HEK293 (cell line): Measurements from ENCODE around the gene CTBP2.

Source experiments
- CTCF ChIA-PET: fragments of 350-600 bp; formaldehyde crosslinking; extraction: SDS; loops from one replicate; lab custom pipeline; 2021; ENCODE audit warnings: antibody characterized with exemption; lab: Yijun Ruan, JAX
- POLR2A ChIA-PET: fragments of 300-600 bp; formaldehyde crosslinking; extraction: SDS; loops from one replicate; lab custom pipeline; 2020; ENCODE audit warnings: antibody characterized with exemption, inconsistent platforms; lab: Yijun Ruan, JAX
- H3K27ac ChIP-seq: fragments of 200-500 bp; sonication (Bioruptor generic); 2 replicates; pipeline ENCODE4 v1.5.1; 2014; ENCODE audit warnings: low read depth, low read length, control low read depth, inconsistent platforms; ENCODE audit errors: extremely low read depth
- H3K36me3 ChIP-seq, 2 experiments: fragments of 200-500 bp in 1 of 2; sonication (Bioruptor generic) in 1 of 2; 1 replicate in 1 of 2; 2 replicates in 1 of 2; pipeline ENCODE4 v1.5.1; 2014 to 2017; ENCODE audit warnings: inconsistent platforms in 2 of 2, low read length in 2 of 2; ENCODE audit not compliant: control insufficient read depth in 2 of 2, insufficient read depth in 1 of 2
- H3K4me1 ChIP-seq: fragments of 200-500 bp; sonication (Bioruptor generic); 2 replicates; pipeline ENCODE4 v1.5.1; 2014; ENCODE audit warnings: mild to moderate bottlenecking, low read length, inconsistent platforms; ENCODE audit not compliant: control insufficient read depth, insufficient read depth
- H3K4me3 ChIP-seq: 2 replicates; pipeline ENCODE4 v1.5.1; 2011; ENCODE audit warnings: low read depth, mild to moderate bottlenecking, control low read depth, low read length, moderate library complexity
- H3K9me3 ChIP-seq: fragments of 200-500 bp; sonication (Bioruptor generic); 2 replicates; pipeline ENCODE4 v1.5.1; 2014; ENCODE audit warnings: low read depth, low read length, inconsistent platforms; ENCODE audit not compliant: control insufficient read depth, insufficient read depth
- HOXD13 ChIP-seq: sonication (generic); formaldehyde crosslinking; IDR thresholded peaks from 2 replicates; pipeline ENCODE4 v1.8.0; 2022; ENCODE audit warnings: missing genetic modification reagents, borderline replicate concordance
- ZNF10 ChIP-seq: fragments of 450-650 bp; formaldehyde crosslinking; IDR thresholded peaks from 2 replicates; pipeline ENCODE4 v1.5.1; 2017; ENCODE audit warnings: missing biosample characterization, missing genetic modification characterization
- ZNF133 ChIP-seq: fragments of 450-650 bp; formaldehyde crosslinking; IDR thresholded peaks from 2 replicates; pipeline ENCODE4 v1.5.1; 2016; ENCODE audit warnings: missing biosample characterization, missing genetic modification characterization
- ZNF138 ChIP-seq: fragments of 450-650 bp; formaldehyde crosslinking; IDR thresholded peaks from 2 replicates; pipeline ENCODE4 v1.5.1; 2016; ENCODE audit warnings: missing biosample characterization, missing genetic modification characterization, borderline replicate concordance
- ZNF19 ChIP-seq: fragments of 450-650 bp; formaldehyde crosslinking; IDR thresholded peaks from 2 replicates; pipeline ENCODE4; 2016; ENCODE audit warnings: missing biosample characterization, missing genetic modification characterization, low read depth
- ZNF341 ChIP-seq: fragments of 450-650 bp; formaldehyde crosslinking; IDR thresholded peaks from 2 replicates; pipeline ENCODE4; 2016; ENCODE audit warnings: low read depth, missing biosample characterization, missing genetic modification characterization
- ZNF514 ChIP-seq: fragments of 450-650 bp; formaldehyde crosslinking; IDR thresholded peaks from 2 replicates; pipeline ENCODE4 v1.5.1; 2016; ENCODE audit warnings: missing biosample characterization, missing genetic modification characterization
- ZNF544 ChIP-seq: fragments of 450-650 bp; formaldehyde crosslinking; IDR thresholded peaks from 2 replicates; pipeline ENCODE4 v1.5.0; 2017; ENCODE audit warnings: missing biosample characterization, missing genetic modification characterization
- ZNF571 ChIP-seq: fragments of 450-650 bp; formaldehyde crosslinking; IDR thresholded peaks from 2 replicates; pipeline ENCODE4 v1.5.0; 2017; ENCODE audit warnings: missing biosample characterization, missing genetic modification characterization
- ZNF664 ChIP-seq: fragments of 450-650 bp; formaldehyde crosslinking; IDR thresholded peaks from 2 replicates; pipeline ENCODE4 v1.5.1; 2016; ENCODE audit warnings: missing biosample characterization, missing genetic modification characterization
- ZNF777 ChIP-seq: fragments of 450-650 bp; formaldehyde crosslinking; IDR thresholded peaks from 2 replicates; pipeline ENCODE4 v1.5.1; 2017; ENCODE audit warnings: missing biosample characterization, missing genetic modification characterization, borderline replicate concordance
- ZSCAN30 ChIP-seq: fragments of 450-650 bp; IDR thresholded peaks from 2 replicates; pipeline ENCODE4 v1.5.1; 2018; ENCODE audit warnings: missing biosample characterization, mild to moderate bottlenecking, missing genetic modification characterization, moderate library complexity
- TF ChIP-seq, protein P1 (sequence below): fragments of 450-650 bp; formaldehyde crosslinking; IDR thresholded peaks from 2 replicates; pipeline ENCODE4 v1.5.1; 2016; ENCODE audit warnings: missing biosample characterization, missing genetic modification characterization
- TF ChIP-seq, protein P2 (sequence below): fragments of 450-650 bp; formaldehyde crosslinking; IDR thresholded peaks from 2 replicates; pipeline ENCODE4 v1.5.1; 2017; ENCODE audit warnings: missing biosample characterization, missing genetic modification characterization
- TF ChIP-seq, protein P3 (sequence below): fragments of 450-650 bp; formaldehyde crosslinking; IDR thresholded peaks from 2 replicates; pipeline ENCODE4 v1.5.1; 2016; ENCODE audit warnings: missing biosample characterization, missing genetic modification characterization
- TF ChIP-seq, protein P4 (sequence below): fragments of 450-650 bp; formaldehyde crosslinking; IDR thresholded peaks from 2 replicates; pipeline ENCODE4 v1.5.1; 2016; ENCODE audit warnings: missing biosample characterization, missing genetic modification characterization, borderline replicate concordance
- TF ChIP-seq, protein P5 (sequence below): fragments of 450-650 bp; formaldehyde crosslinking; IDR thresholded peaks from 2 replicates; pipeline ENCODE4 v1.5.1; 2016; ENCODE audit warnings: missing biosample characterization, missing genetic modification characterization
- TF ChIP-seq, protein P6 (sequence below): fragments of 450-650 bp; formaldehyde crosslinking; IDR thresholded peaks from 2 replicates; pipeline ENCODE4 v1.5.1; 2016; ENCODE audit warnings: missing biosample characterization, missing genetic modification characterization
- TF ChIP-seq, protein P7 (sequence below): fragments of 450-650 bp; formaldehyde crosslinking; IDR thresholded peaks from 2 replicates; pipeline ENCODE4 v1.5.1; 2016; ENCODE audit warnings: missing biosample characterization, missing genetic modification characterization

The CTBP2 gene

DNA sequence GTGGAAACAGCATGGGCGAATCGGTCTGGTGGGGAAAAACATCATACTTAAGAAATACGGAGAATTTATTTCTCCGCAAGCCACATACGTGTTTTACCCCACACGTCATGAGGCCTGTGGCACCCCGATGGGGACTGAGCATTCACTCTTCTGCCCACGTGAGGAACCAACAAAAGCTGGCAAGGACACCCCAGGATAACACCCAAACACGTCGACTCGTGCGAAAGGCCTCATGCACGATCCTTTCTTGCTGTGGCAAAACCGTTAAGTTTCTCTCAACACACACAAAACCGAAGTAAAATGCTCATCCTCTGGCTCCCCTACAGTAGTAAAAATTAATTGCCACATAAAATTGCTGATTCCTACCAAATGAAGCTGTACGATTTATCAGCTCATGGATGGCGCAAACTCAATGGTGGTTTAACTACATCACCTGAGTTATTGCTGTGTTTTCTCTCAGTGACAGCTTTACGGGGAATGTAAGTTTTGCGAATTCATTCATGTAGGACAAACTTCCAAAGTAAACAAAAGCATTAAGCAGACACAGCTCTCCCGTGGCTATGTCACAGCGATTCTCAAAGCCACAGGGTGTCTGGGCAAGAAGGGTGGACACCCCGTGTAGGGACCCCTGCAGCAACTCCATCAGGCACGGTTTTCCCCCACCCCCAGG is 97.0 kb downstream of the CTBP2 start (continued):
- no peak for TF ChIP-seq ZNF777 (tag by site-specific recombination)
- TF ChIP-seq ZNF664 (tag by site-specific recombination) = 0 out of 2 replicates have a peak, but pooled peaks have one; percentile 38
- TF ChIP-seq, protein P1, sequence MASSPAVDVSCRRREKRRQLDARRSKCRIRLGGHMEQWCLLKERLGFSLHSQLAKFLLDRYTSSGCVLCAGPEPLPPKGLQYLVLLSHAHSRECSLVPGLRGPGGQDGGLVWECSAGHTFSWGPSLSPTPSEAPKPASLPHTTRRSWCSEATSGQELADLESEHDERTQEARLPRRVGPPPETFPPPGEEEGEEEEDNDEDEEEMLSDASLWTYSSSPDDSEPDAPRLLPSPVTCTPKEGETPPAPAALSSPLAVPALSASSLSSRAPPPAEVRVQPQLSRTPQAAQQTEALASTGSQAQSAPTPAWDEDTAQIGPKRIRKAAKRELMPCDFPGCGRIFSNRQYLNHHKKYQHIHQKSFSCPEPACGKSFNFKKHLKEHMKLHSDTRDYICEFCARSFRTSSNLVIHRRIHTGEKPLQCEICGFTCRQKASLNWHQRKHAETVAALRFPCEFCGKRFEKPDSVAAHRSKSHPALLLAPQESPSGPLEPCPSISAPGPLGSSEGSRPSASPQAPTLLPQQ (tag by site-specific recombination) = no peak
- TF ChIP-seq ZNF514 (tag by site-specific recombination) = no peak
- TF ChIP-seq HOXD13 = peak; percentile 79; the same call in 1 of the 2 replicates
- TF ChIP-seq, protein P2, sequence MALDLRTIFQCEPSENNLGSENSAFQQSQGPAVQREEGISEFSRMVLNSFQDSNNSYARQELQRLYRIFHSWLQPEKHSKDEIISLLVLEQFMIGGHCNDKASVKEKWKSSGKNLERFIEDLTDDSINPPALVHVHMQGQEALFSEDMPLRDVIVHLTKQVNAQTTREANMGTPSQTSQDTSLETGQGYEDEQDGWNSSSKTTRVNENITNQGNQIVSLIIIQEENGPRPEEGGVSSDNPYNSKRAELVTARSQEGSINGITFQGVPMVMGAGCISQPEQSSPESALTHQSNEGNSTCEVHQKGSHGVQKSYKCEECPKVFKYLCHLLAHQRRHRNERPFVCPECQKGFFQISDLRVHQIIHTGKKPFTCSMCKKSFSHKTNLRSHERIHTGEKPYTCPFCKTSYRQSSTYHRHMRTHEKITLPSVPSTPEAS = peak; percentile 44; the same call in 1 of the 2 replicates
- no peak for TF ChIP-seq ZNF544 (tag by site-specific recombination)
- TF ChIP-seq ZNF138 (tag by site-specific recombination) = no peak
- TF ChIP-seq ZSCAN30 (tag by site-specific recombination) = peak; percentile 89
- no peak for TF ChIP-seq ZNF133 (tag by site-specific recombination)
- TF ChIP-seq, protein P3, sequence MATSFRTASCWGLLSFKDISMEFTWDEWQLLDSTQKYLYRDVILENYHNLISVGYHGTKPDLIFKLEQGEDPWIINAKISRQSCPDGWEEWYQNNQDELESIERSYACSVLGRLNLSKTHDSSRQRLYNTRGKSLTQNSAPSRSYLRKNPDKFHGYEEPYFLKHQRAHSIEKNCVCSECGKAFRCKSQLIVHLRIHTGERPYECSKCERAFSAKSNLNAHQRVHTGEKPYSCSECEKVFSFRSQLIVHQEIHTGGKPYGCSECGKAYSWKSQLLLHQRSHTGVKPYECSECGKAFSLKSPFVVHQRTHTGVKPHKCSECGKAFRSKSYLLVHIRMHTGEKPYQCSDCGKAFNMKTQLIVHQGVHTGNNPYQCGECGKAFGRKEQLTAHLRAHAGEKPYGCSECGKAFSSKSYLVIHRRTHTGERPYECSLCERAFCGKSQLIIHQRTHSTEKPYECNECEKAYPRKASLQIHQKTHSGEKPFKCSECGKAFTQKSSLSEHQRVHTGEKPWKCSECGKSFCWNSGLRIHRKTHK (tag by site-specific recombination) = no peak
- TF ChIP-seq, protein P4, sequence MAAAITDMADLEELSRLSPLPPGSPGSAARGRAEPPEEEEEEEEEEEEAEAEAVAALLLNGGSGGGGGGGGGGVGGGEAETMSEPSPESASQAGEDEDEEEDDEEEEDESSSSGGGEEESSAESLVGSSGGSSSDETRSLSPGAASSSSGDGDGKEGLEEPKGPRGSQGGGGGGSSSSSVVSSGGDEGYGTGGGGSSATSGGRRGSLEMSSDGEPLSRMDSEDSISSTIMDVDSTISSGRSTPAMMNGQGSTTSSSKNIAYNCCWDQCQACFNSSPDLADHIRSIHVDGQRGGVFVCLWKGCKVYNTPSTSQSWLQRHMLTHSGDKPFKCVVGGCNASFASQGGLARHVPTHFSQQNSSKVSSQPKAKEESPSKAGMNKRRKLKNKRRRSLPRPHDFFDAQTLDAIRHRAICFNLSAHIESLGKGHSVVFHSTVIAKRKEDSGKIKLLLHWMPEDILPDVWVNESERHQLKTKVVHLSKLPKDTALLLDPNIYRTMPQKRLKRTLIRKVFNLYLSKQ (tag by site-specific recombination) = no peak
- TF ChIP-seq ZNF10 (tag by site-specific recombination) = peak; percentile 67
- TF ChIP-seq ZNF341 (tag by site-specific recombination) = no peak; the same call in 1 of the 2 replicates
- TF ChIP-seq, protein P5, sequence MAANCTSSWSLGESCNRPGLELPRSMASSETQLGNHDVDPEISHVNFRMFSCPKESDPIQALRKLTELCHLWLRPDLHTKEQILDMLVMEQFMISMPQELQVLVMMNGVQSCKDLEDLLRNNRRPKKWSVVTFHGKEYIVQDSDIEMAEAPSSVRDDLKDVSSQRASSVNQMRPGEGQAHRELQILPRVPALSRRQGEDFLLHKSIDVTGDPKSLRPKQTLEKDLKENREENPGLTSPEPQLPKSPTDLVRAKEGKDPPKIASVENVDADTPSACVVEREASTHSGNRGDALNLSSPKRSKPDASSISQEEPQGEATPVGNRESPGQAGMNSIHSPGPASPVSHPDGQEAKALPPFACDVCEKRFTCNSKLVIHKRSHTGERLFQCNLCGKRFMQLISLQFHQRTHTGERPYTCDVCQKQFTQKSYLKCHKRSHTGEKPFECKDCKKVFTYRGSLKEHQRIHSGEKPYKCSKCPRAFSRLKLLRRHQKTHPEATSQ = no peak
- TF ChIP-seq ZNF571 (tag by site-specific recombination) = no peak
- TF ChIP-seq ZNF19 (tag by site-specific recombination) = no peak

DNA sequence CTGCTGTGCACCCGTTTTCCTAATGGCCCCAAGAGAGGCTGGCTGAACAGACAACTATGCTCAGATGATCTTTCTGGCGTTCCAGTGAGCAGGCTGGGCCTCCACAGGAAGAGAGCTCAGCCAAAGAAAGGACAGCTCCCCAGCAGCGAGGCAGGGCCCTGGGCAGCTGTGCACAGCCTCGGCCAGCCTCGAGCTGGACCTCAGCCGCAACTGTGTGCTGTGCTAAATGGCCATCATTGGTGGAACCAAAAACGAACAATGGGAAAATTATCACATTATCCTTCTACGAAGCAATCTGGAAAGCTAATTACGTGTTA is 97.5 kb downstream of the CTBP2 start:
- Histone ChIP-seq H3K9me3 (no peaks in the 10 kb centered on the region), H3K27ac (no peak overlapping the region), H3K36me3 (peaks cover 0 to 18% of the 10 kb centered on the region in 2 experiments; a peak in 1 of 3 replicates), H3K4me1 (peaks cover 20% of the 10 kb centered on the region), H3K4me3 (no peak overlapping the region)
- CTCF ChIA-PET = interaction anchor here (0.5 to 0.6 kb wide), 2 partner anchors 10 to 83 kb away, joined by 3 to 5 read pairs; no protein-coding TSS in a partner anchor
- POLR2A ChIA-PET = no interaction called here
- TF ChIP-seq, protein P6, sequence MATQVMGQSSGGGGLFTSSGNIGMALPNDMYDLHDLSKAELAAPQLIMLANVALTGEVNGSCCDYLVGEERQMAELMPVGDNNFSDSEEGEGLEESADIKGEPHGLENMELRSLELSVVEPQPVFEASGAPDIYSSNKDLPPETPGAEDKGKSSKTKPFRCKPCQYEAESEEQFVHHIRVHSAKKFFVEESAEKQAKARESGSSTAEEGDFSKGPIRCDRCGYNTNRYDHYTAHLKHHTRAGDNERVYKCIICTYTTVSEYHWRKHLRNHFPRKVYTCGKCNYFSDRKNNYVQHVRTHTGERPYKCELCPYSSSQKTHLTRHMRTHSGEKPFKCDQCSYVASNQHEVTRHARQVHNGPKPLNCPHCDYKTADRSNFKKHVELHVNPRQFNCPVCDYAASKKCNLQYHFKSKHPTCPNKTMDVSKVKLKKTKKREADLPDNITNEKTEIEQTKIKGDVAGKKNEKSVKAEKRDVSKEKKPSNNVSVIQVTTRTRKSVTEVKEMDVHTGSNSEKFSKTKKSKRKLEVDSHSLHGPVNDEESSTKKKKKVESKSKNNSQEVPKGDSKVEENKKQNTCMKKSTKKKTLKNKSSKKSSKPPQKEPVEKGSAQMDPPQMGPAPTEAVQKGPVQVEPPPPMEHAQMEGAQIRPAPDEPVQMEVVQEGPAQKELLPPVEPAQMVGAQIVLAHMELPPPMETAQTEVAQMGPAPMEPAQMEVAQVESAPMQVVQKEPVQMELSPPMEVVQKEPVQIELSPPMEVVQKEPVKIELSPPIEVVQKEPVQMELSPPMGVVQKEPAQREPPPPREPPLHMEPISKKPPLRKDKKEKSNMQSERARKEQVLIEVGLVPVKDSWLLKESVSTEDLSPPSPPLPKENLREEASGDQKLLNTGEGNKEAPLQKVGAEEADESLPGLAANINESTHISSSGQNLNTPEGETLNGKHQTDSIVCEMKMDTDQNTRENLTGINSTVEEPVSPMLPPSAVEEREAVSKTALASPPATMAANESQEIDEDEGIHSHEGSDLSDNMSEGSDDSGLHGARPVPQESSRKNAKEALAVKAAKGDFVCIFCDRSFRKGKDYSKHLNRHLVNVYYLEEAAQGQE = peak; percentile 55; the same call in 1 of the 2 replicates
- TF ChIP-seq, protein P7, sequence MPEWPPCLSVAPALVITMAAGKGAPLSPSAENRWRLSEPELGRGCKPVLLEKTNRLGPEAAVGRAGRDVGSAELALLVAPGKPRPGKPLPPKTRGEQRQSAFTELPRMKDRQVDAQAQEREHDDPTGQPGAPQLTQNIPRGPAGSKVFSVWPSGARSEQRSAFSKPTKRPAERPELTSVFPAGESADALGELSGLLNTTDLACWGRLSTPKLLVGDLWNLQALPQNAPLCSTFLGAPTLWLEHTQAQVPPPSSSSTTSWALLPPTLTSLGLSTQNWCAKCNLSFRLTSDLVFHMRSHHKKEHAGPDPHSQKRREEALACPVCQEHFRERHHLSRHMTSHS (tag by site-specific recombination) = no peak
